Measurements from ENCODE around the gene TRABD. TPM values are rescaled to one million over a fixed set of nuclear protein-coding genes. Genes with fewer than 3 reads are reported as not detected.
A peak's percentile ranks its signal among the peaks of the same experiment; 100 is the strongest.

The TRABD gene
- polyA plus RNA-seq, 1 donor (not counting 4 experiments of a cell fraction or from before 2014, with no cell fraction given), result 22.7 TPM

- Histone ChIP-seq H3K4me3 (ENCODE audit: control insufficient read depth in 2 of 3, extremely low read depth in 1 of 3, insufficient read depth in 2 of 3, low read depth in 1 of 3, low read length in 3 of 3) (peak overlapping the region in 1 of 3 experiments; percentile 27), H3K9me1 (ENCODE audit: control insufficient read depth, extremely low read depth, insufficient read depth, low read length) (no peaks in the 10 kb centered on the region), H4K20me1 (ENCODE audit: control insufficient read depth, extremely low read depth, insufficient read depth, low read length) (peaks cover 3% of the 10 kb centered on the region), H3K27ac (ENCODE audit: control insufficient read depth, insufficient read depth, low read length) (no peak overlapping the region), H3K9ac (ENCODE audit: control insufficient read depth, extremely low read depth, insufficient read depth, low read length) (no peak overlapping the region), H3K4me1 (ENCODE audit: control insufficient read depth, extremely low read depth, insufficient read depth, low read length) (peaks cover 7% of the 10 kb centered on the region), H3K79me2 (ENCODE audit: control insufficient read depth, insufficient read depth, low read length) (peaks cover 26% of the 10 kb centered on the region), H3K27me3 (ENCODE audit: control insufficient read depth, extremely low read depth, insufficient read depth, low read length) (no peaks in the 10 kb centered on the region), H3K4me2 (ENCODE audit: control insufficient read depth, extremely low read depth, insufficient read depth, low read depth, low read length) (peak overlapping the region; percentile 72), H3K36me3 (ENCODE audit: control insufficient read depth in 2 of 2, extremely low read depth in 1 of 2, insufficient read depth in 2 of 2, low read length in 2 of 2) (peaks cover 0 to 3% of the 10 kb centered on the region in 2 experiments), H3K9me3 (ENCODE audit: control insufficient read depth, low read depth, low read length) (no peaks in the 10 kb centered on the region), H2AFZ (ENCODE audit: control insufficient read depth, low read length) (peak overlapping the region; percentile 3)
- FAIRE-seq (no peak), DNase-seq (ENCODE audit: low read depth, low spot score) (no peak)
- dilution Hi-C loops (cut with MboI; ENCODE audit: extremely low pct_ligation_motif_present, low sequenced_read_pairs), result no loop called here
- no peak for TF ChIP-seq CTCF (optimal IDR thresholded peaks at IDR 0.05 in 1 of 3, IDR thresholded peaks at IDR 0.05 in 1 of 3, conservative IDR thresholded peaks at IDR 0.05 in 1 of 3; ENCODE audit: extremely low read depth in 1 of 3, insufficient read depth in 2 of 3, low read length in 3 of 3)
- TF ChIP-seq EZH2 (IDR thresholded peaks at IDR 0.05; ENCODE audit: low read length), result no peak
Measured at GRCh38 chr22:50184004-50184901, 1.5 kb upstream of the TRABD start.

- Histone ChIP-seq H3K9me3 (ENCODE audit: control insufficient read depth, low read depth, low read length) (no peaks in the 10 kb centered on the region), H3K79me2 (ENCODE audit: control insufficient read depth, insufficient read depth, low read length) (peaks cover 31% of the 10 kb centered on the region), H3K27ac (ENCODE audit: control insufficient read depth, insufficient read depth, low read length) (peak overlapping the region; percentile 25), H3K4me3 (ENCODE audit: control insufficient read depth in 2 of 3, extremely low read depth in 1 of 3, insufficient read depth in 2 of 3, low read depth in 1 of 3, low read length in 3 of 3) (peak overlapping the region; percentile 38 to 63 (median 48)), H3K4me1 (ENCODE audit: control insufficient read depth, extremely low read depth, insufficient read depth, low read length) (peaks cover 14% of the 10 kb centered on the region), H3K4me2 (ENCODE audit: control insufficient read depth, extremely low read depth, insufficient read depth, low read depth, low read length) (peak overlapping the region; percentile 72), H3K9ac (ENCODE audit: control insufficient read depth, extremely low read depth, insufficient read depth, low read length) (peak overlapping the region; percentile 79), H3K9me1 (ENCODE audit: control insufficient read depth, extremely low read depth, insufficient read depth, low read length) (no peaks in the 10 kb centered on the region), H2AFZ (ENCODE audit: control insufficient read depth, low read length) (peak overlapping the region; percentile 83), H3K27me3 (ENCODE audit: control insufficient read depth, extremely low read depth, insufficient read depth, low read length) (no peaks in the 10 kb centered on the region), H4K20me1 (ENCODE audit: control insufficient read depth, extremely low read depth, insufficient read depth, low read length) (peaks cover 3% of the 10 kb centered on the region), H3K36me3 (ENCODE audit: control insufficient read depth in 2 of 2, extremely low read depth in 1 of 2, insufficient read depth in 2 of 2, low read length in 2 of 2) (peaks cover 0 to 4% of the 10 kb centered on the region in 2 experiments)
- dilution Hi-C loops (cut with MboI; ENCODE audit: extremely low pct_ligation_motif_present, low sequenced_read_pairs), result no loop called here
- TF ChIP-seq EZH2 (IDR thresholded peaks at IDR 0.05; ENCODE audit: low read length), result no peak
- no peak for TF ChIP-seq CTCF (optimal IDR thresholded peaks at IDR 0.05 in 1 of 3, IDR thresholded peaks at IDR 0.05 in 1 of 3, conservative IDR thresholded peaks at IDR 0.05 in 1 of 3; ENCODE audit: extremely low read depth in 1 of 3, insufficient read depth in 2 of 3, low read length in 3 of 3)
- no peak for DNase-seq (ENCODE audit: low read depth, low spot score)
- no peak for FAIRE-seq
Measured at GRCh38 chr22:50184902-50185374, 775 bp upstream of the TRABD start.

Data from keratinocyte (primary cell).